CD4-positive, alpha-beta memory T cell (primary cell): ENCODE measurements around the gene INHBC. TPM values are rescaled to one million over a fixed set of nuclear protein-coding genes. Genes with fewer than 3 reads are reported as not detected.

Experiments
- CTCF ChIA-PET: fragments of 350-600 bp; sonication (Branson Sonifier 250); formaldehyde crosslinking; loops from one replicate; lab custom pipeline; 2021; ENCODE audit warnings: inconsistent platforms; ENCODE audit not compliant: partially characterized antibody; lab: Charles Lee
- POLR2A ChIA-PET: fragments of 350-600 bp; sonication (Branson Sonifier 250); formaldehyde crosslinking; loops from one replicate; lab custom pipeline; 2021; ENCODE audit not compliant: partially characterized antibody; lab: Charles Lee
- DNase-seq, 5 donors: peaks; one replicate each; pipeline versions ENCODE4 v3.0.0 to v3.0.0-alpha.2; 2020 to 2022; ENCODE audit warnings: mixed read lengths in 1 of 5
- H3K27ac ChIP-seq: one replicate; pipeline ENCODE4 v1.7.0; 2013; ENCODE audit warnings: low read depth, low read length
- H3K27me3 ChIP-seq: 2 replicates; pipeline ENCODE4 v1.7.0; 2013; ENCODE audit warnings: mild to moderate bottlenecking, low read length, moderate library complexity; ENCODE audit not compliant: insufficient read depth
- H3K36me3 ChIP-seq: 2 replicates; pipeline ENCODE4 v1.7.0; 2013; ENCODE audit warnings: mild to moderate bottlenecking, low read length, moderate library complexity; ENCODE audit not compliant: insufficient read depth
- H3K4me1 ChIP-seq: 2 replicates; pipeline ENCODE4 v1.7.0; 2013; ENCODE audit warnings: mild to moderate bottlenecking, low read length, moderate library complexity; ENCODE audit not compliant: insufficient read depth
- H3K4me3 ChIP-seq, 2 donors: one replicate each; pipeline ENCODE4 v1.7.0; 2013; ENCODE audit warnings: low read length in 2 of 2, mild to moderate bottlenecking in 1 of 2
- H3K9me3 ChIP-seq, 2 donors: one replicate each; pipeline ENCODE4 v1.7.0; 2013; ENCODE audit warnings: low read length in 2 of 2, control low read depth in 1 of 2; ENCODE audit not compliant: control insufficient read depth in 1 of 2
- H3K27ac Mint-ChIP-seq, 7 donors: one replicate each; pipeline ENCODE4 v1.8.0; 2020 to 2021; ENCODE audit warnings: mixed read lengths in 7 of 7, mild to moderate bottlenecking in 6 of 7, inconsistent platforms in 3 of 7, moderate library complexity in 3 of 7
- H3K27me3 Mint-ChIP-seq, 2 donors: one replicate each; pipeline ENCODE4 v1.8.0; 2020 to 2021; ENCODE audit warnings: mixed read lengths in 2 of 2
- H3K36me3 Mint-ChIP-seq, 2 donors: one replicate each; pipeline ENCODE4 v1.8.0; 2020 to 2021; ENCODE audit warnings: mixed read lengths in 2 of 2, inconsistent platforms in 1 of 2, mild to moderate bottlenecking in 1 of 2
- H3K4me1 Mint-ChIP-seq, 4 donors: one replicate each; pipeline ENCODE4 v1.8.0; 2020 to 2021; ENCODE audit warnings: mixed read lengths in 4 of 4, mild to moderate bottlenecking in 1 of 4
- H3K4me3 Mint-ChIP-seq, 8 donors: one replicate each; pipeline ENCODE4 v1.8.0; 2020 to 2021; ENCODE audit warnings: mixed read lengths in 8 of 8, mild to moderate bottlenecking in 7 of 8, moderate library complexity in 6 of 8, inconsistent platforms in 3 of 8
- H3K9me3 Mint-ChIP-seq, 8 donors: one replicate each; pipeline ENCODE4 v1.8.0; 2020 to 2021; ENCODE audit warnings: mixed read lengths in 8 of 8, mild to moderate bottlenecking in 5 of 8, inconsistent platforms in 3 of 8, moderate library complexity in 1 of 8
- intact Hi-C: fragments of 100-400 bp; cut with micrococcal nuclease; formaldehyde crosslinking; loops from one replicate; pipeline ENCODE4 v1.15.1; 2023
- polyA plus RNA-seq, 2 donors: library from polyadenylated mRNA; unstranded; fragments of 300-500 nt; fragmentation: Illumina TruSeq; gene quantifications; one replicate each; pipeline ENCODE4 v1.2.3, GENCODE V29; 2021
- total RNA-seq, 2 experiments: library from RNA; stranded (reverse); gene quantifications; one replicate each; pipeline ENCODE4 v1.2.3, GENCODE V29; 2021

Gene INHBC
- total and polyA plus RNA-seq, 4 experiments from 2014 or later = not detected

DNA sequence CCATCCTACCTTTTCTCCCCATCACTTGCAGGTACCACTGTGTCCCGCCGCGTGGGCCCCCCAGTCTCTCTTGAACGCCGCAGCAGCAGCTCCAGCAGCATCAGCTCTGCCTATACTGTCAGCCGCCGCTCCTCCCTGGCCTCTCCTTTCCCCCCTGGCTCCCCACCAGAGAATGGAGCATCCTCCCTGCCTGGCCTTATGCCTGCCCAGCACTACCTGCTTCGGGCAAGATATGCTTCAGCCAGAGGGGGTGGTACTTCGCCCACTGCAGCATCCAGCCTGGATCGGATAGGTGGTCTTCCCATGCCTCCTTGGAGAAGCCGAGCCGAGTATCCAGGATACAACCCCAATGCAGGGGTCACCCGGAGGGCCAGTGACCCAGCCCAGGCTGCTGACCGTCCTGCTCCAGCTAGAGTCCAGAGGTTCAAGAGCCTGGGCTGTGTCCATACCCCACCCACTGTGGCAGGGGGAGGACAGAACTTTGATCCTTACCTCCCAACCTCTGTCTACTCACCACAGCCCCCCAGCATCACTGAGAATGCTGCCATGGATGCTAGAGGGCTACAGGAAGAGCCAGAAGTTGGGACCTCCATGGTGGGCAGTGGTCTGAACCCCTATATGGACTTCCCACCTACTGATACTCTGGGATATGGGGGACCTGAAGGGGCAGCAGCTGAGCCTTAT lies 35.8 kb downstream of the INHBC start:
- peaks cover 22 to 45% (median 32%) of the 10 kb centered on the region in 4 donors for H3K4me1 Mint-ChIP-seq
- H3K4me1 ChIP-seq = peaks cover 42% of the 10 kb centered on the region
- intact Hi-C loops = no loop called here
- H3K27me3 Mint-ChIP-seq = no peaks in the 10 kb centered on the region
- H3K36me3 ChIP-seq = peaks cover 59% of the 10 kb centered on the region
- H3K27ac Mint-ChIP-seq = peak overlapping the region in 1 of 7 donors; percentile 77
- no peaks in the 10 kb centered on the region for H3K9me3 ChIP-seq
- H3K4me3 Mint-ChIP-seq = no peak overlapping the region
- ChIA-PET CTCF (interaction anchor here (0.7 to 1.7 kb wide), 3 partner anchors 9 to 150 kb away, joined by 3 to 7 read pairs (median 4); no protein-coding TSS in a partner anchor), POLR2A (interaction anchor here (0.8 to 3.5 kb wide), 6 partner anchors 7 to 284 kb away, joined by 3 to 22 read pairs (median 5); partner anchors contain the start of genes ARHGAP9, GLI1 and MARCHF9)
- H3K9me3 Mint-ChIP-seq = peaks cover 0 to 2% (median 0%) of the 10 kb centered on the region in 8 donors
- H3K27ac ChIP-seq = no peak overlapping the region
- peaks cover 44 to 56% of the 10 kb centered on the region in 2 donors for H3K36me3 Mint-ChIP-seq
- H3K27me3 ChIP-seq = no peaks in the 10 kb centered on the region
- no peak for DNase-seq
- no peak overlapping the region for H3K4me3 ChIP-seq

DNA sequence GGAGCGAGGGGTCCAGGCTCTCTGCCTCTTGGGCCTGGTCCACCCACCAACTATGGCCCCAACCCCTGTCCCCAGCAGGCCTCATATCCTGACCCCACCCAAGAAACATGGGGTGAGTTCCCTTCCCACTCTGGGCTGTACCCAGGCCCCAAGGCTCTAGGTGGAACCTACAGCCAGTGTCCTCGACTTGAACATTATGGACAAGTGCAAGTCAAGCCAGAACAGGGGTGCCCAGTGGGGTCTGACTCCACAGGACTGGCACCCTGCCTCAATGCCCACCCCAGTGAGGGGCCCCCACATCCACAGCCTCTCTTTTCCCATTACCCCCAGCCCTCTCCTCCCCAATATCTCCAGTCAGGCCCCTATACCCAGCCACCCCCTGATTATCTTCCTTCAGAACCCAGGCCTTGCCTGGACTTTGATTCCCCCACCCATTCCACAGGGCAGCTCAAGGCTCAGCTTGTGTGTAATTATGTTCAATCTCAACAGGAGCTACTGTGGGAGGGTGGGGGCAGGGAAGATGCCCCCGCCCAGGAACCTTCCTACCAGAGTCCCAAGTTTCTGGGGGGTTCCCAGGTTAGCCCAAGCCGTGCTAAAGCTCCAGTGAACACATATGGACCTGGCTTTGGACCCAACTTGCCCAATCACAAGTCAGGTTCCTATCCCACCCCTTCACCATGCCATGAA lies 36.5 kb downstream of the INHBC start:
- POLR2A ChIA-PET = interaction anchor here (0.8 to 3.5 kb wide), 5 partner anchors 8 to 283 kb away, joined by 3 to 22 read pairs (median 4); partner anchors contain the start of genes ARHGAP9, DDIT3 and MARCHF9
- H3K27ac ChIP-seq = no peak overlapping the region
- H3K36me3 ChIP-seq = peaks cover 59% of the 10 kb centered on the region
- H3K36me3 Mint-ChIP-seq = peaks cover 45 to 57% of the 10 kb centered on the region in 2 donors
- CTCF ChIA-PET = interaction anchor here (0.7 to 1.9 kb wide), 6 partner anchors 8 to 150 kb away, joined by 3 to 15 read pairs (median 4); no protein-coding TSS in a partner anchor
- intact Hi-C loops = no loop called here
- peaks cover 48% of the 10 kb centered on the region for H3K4me1 ChIP-seq
- H3K4me1 Mint-ChIP-seq = peaks cover 23 to 44% (median 34%) of the 10 kb centered on the region in 4 donors
- H3K27ac Mint-ChIP-seq = peak overlapping the region in 4 of 7 donors; percentile 47 to 86 (median 80)
- no peak overlapping the region for H3K4me3 Mint-ChIP-seq
- H3K9me3 ChIP-seq = no peaks in the 10 kb centered on the region
- no peak for DNase-seq
- H3K4me3 ChIP-seq = no peak overlapping the region
- H3K27me3 ChIP-seq = no peaks in the 10 kb centered on the region
- H3K9me3 Mint-ChIP-seq = peaks cover 0 to 2% (median 0%) of the 10 kb centered on the region in 8 donors
- H3K27me3 Mint-ChIP-seq = no peaks in the 10 kb centered on the region

DNA sequence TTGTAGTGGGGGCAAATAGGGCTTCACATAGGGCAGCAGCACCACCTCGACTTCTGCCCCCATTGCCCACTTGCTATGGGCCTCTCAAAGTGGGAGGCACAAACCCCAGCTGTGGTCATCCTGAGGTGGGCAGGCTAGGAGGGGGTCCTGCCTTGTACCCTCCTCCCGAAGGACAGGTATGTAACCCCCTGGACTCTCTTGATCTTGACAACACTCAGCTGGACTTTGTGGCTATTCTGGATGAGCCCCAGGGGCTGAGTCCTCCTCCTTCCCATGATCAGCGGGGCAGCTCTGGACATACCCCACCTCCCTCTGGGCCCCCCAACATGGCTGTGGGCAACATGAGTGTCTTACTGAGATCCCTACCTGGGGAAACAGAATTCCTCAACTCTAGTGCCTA lies 37.1 kb downstream of the INHBC start:
- Mint-ChIP-seq H3K4me3 (no peak overlapping the region), H3K27me3 (no peaks in the 10 kb centered on the region), H3K4me1 (peaks cover 24 to 50% (median 38%) of the 10 kb centered on the region in 4 donors), H3K27ac (peak overlapping the region in 5 of 7 donors; percentile 13 to 86 (median 75)), H3K36me3 (peaks cover 50 to 62% of the 10 kb centered on the region in 2 donors), H3K9me3 (peaks cover 0 to 2% (median 0%) of the 10 kb centered on the region in 8 donors)
- Histone ChIP-seq H3K9me3 (no peaks in the 10 kb centered on the region), H3K36me3 (peaks cover 59% of the 10 kb centered on the region), H3K4me3 (no peak overlapping the region), H3K27ac (no peak overlapping the region), H3K27me3 (no peaks in the 10 kb centered on the region), H3K4me1 (peaks cover 48% of the 10 kb centered on the region)
- ChIA-PET POLR2A (interaction anchor here (1.3 to 3.5 kb wide), 4 partner anchors 8 to 48 kb away, joined by 3 to 22 read pairs (median 5); partner anchors contain the start of genes ARHGAP9 and DDIT3), CTCF (interaction anchor here (1.3 to 1.9 kb wide), 4 partner anchors 8 to 112 kb away, joined by 4 to 15 read pairs (median 5); no protein-coding TSS in a partner anchor)
- intact Hi-C loops = no loop called here
- no peak for DNase-seq

DNA sequence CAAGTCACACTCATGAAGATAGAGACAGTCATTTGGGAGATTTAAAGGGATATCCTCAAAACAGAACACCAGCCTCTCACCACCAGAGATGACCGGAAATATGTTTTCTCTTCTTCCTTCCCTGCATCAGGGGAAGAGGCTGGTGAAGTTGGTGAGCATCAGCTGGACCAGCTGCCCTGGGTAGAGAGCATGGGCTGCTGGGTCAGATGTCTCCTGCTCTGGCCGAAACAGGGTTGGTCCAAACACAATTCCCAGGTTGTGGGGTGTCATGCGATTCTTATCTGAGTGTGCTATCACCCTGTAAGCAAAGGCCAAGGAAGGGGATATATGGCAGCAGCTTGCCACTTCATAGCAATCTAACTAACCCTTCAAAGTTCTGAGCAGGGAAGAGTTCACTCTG lies 37.8 kb downstream of the INHBC start:
- no peaks in the 10 kb centered on the region for H3K9me3 ChIP-seq
- Mint-ChIP-seq H3K27me3 (no peaks in the 10 kb centered on the region), H3K4me1 (peaks cover 24 to 57% (median 41%) of the 10 kb centered on the region in 4 donors), H3K9me3 (peaks cover 0 to 2% (median 0%) of the 10 kb centered on the region in 8 donors), H3K27ac (peak overlapping the region in 5 of 7 donors; percentile 40 to 75 (median 68)), H3K4me3 (peak overlapping the region in 3 of 8 donors; percentile 3 to 54 (median 13)), H3K36me3 (peaks cover 56 to 70% of the 10 kb centered on the region in 2 donors)
- H3K27ac ChIP-seq = no peak overlapping the region
- peaks cover 48% of the 10 kb centered on the region for H3K4me1 ChIP-seq
- intact Hi-C loops = no loop called here
- ChIA-PET POLR2A (interaction anchor here (1.3 to 1.8 kb wide), 3 partner anchors 10 to 48 kb away, joined by 3 to 6 read pairs (median 4); partner anchors contain the start of gene DDIT3), CTCF (interaction anchor here (1.3 to 1.9 kb wide), 4 partner anchors 9 to 111 kb away, joined by 4 to 15 read pairs (median 5); no protein-coding TSS in a partner anchor)
- no peak for DNase-seq
- H3K27me3 ChIP-seq = no peaks in the 10 kb centered on the region
- no peak overlapping the region for H3K4me3 ChIP-seq
- peaks cover 59% of the 10 kb centered on the region for H3K36me3 ChIP-seq

DNA sequence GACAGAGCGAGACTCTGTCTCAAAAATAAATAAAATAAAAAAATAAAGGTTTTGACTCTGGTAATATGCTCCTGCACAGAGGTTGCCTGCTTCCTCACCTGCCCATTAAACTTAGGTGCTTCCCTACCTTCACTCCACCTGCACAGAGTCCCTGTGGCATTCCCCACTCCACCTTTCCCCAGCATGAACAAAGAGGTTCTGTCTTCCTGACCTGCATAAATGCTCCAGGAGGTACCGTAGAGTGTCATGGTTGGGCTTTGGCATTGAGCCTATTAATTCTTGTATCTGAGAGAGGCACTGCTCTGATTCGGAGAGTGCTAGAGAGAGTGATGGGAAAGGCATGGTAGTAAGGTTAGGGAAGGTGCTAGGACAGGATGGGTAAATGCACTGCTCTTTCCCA lies 38.8 kb downstream of the INHBC start:
- H3K4me1 Mint-ChIP-seq = peaks cover 27 to 61% (median 44%) of the 10 kb centered on the region in 4 donors
- POLR2A ChIA-PET = interaction anchor here (7.0 to 10.2 kb wide), 2 partner anchors 11 to 15 kb away, joined by 75 to 225 read pairs; partner anchors contain the start of genes GLI1 and MARS1
- peaks cover 49 to 75% of the 10 kb centered on the region in 2 donors for H3K36me3 Mint-ChIP-seq
- no peaks in the 10 kb centered on the region for H3K27me3 ChIP-seq
- DNase-seq = peak in 1 of 5 donors; percentile 27
- peaks cover 0 to under 1% (median 0%) of the 10 kb centered on the region in 8 donors for H3K9me3 Mint-ChIP-seq
- no peak overlapping the region for H3K4me3 ChIP-seq
- CTCF ChIA-PET = interaction anchor here (1.3 to 10.7 kb wide), 4 partner anchors 11 to 30 kb away, joined by 3 to 204 read pairs (median 29); partner anchors contain the start of genes GLI1, INHBE and MARS1
- H3K4me1 ChIP-seq = peaks cover 54% of the 10 kb centered on the region
- no peaks in the 10 kb centered on the region for H3K27me3 Mint-ChIP-seq
- H3K9me3 ChIP-seq = no peaks in the 10 kb centered on the region
- H3K4me3 Mint-ChIP-seq = peak overlapping the region in 6 of 8 donors; percentile 0 to 84 (median 55)
- H3K36me3 ChIP-seq = peaks cover 59% of the 10 kb centered on the region
- peak overlapping the region in 6 of 7 donors; percentile 60 to 92 (median 84) for H3K27ac Mint-ChIP-seq
- H3K27ac ChIP-seq = no peak overlapping the region
- intact Hi-C loops = no loop called here

DNA sequence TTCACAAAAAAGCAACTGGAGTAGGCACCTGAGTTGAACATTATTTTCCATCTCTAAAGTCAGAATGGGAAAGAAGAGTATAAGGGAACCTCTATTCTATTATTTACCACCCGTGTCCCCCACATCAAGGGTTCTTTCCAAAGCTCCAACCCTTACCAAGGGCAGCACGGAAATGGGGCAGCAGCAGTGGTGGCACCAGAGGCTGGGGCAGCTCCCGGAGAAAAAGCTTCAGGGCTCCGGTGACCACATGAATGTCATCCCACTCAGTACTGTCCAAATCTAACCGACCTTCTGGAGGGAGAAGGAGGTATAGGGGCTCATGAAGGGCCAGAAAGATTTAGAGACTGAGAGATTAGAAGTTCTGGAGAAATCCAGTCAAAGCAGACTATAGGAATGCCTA lies 39.3 kb downstream of the INHBC start:
- H3K36me3 Mint-ChIP-seq = peaks cover 46 to 75% of the 10 kb centered on the region in 2 donors
- H3K27ac Mint-ChIP-seq = peak overlapping the region; percentile 60 to 92 (median 82)
- Histone ChIP-seq H3K27me3 (no peaks in the 10 kb centered on the region), H3K27ac (no peak overlapping the region), H3K4me3 (no peak overlapping the region), H3K9me3 (no peaks in the 10 kb centered on the region), H3K36me3 (peaks cover 59% of the 10 kb centered on the region), H3K4me1 (peaks cover 59% of the 10 kb centered on the region)
- H3K9me3 Mint-ChIP-seq = no peaks in the 10 kb centered on the region
- POLR2A ChIA-PET = interaction anchor here (7.0 to 10.2 kb wide), 2 partner anchors 12 to 14 kb away, joined by 75 to 225 read pairs; partner anchors contain the start of genes GLI1 and MARS1
- CTCF ChIA-PET = interaction anchor here (1.3 to 10.7 kb wide), 5 partner anchors 11 to 30 kb away, joined by 3 to 204 read pairs (median 29); partner anchors contain the start of genes GLI1, INHBE and MARS1
- no peak for DNase-seq
- H3K4me3 Mint-ChIP-seq = peak overlapping the region in 7 of 8 donors; percentile 14 to 85 (median 78)
- intact Hi-C loops = no loop called here
- H3K27me3 Mint-ChIP-seq = no peaks in the 10 kb centered on the region
- H3K4me1 Mint-ChIP-seq = peaks cover 31 to 64% (median 48%) of the 10 kb centered on the region in 4 donors
